Measurements from ENCODE around the gene STX1A.
"Not testable (repeated sequence)": the region's sequence is repeated elsewhere in the genome, so short reads cannot be mapped to it uniquely, and the experiment has no call there.

The STX1A gene

DNA sequence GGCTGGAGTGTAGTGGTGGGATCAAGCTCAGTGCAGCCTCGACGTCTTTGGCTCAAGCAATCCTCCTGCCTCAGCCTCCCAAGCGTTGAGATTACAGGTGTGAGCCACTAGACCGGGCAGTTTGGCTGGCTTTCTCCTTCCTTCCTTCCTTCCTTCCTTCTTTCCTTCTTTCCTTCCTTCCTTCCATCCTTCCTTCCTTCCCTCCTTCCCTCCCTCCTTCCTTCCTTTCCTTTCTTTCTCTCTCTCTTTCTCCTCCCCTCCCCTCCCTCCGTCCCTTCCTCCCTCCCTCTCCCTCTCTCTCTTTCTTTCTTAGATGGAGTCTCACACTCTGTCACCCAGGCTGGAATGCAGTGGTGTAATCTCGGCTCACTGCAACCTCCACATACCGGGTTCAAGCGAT is 59.5 kb downstream of the STX1A start:
- H3K9me2 ChIP-seq (ENCODE audit: low read depth, low read length): no peaks in the 10 kb centered on the region
- H3K9me3 ChIP-seq (ENCODE audit: low read length): peaks cover 7% of the 10 kb centered on the region
- no peak overlapping the region for H2AFZ ChIP-seq (ENCODE audit: low read length)
- H4K20me1 ChIP-seq (ENCODE audit: insufficient read depth, low read length): no peaks in the 10 kb centered on the region
- peaks cover 14% of the 10 kb centered on the region for H3K27me3 ChIP-seq (ENCODE audit: insufficient read depth, low read length)
- no peak overlapping the region for H3K9ac ChIP-seq (ENCODE audit: low read length)
- no peak overlapping the region for H3K4me2 ChIP-seq (ENCODE audit: low read length)
- no peaks in the 10 kb centered on the region for H3F3A ChIP-seq (ENCODE audit: insufficient read depth, low read length)
- no peak overlapping the region for H3K27ac ChIP-seq (ENCODE audit: low read depth, low read length, poor library complexity, severe bottlenecking)
- TF ChIP-seq EZH2 (IDR thresholded peaks at IDR 0.05; ENCODE audit: borderline replicate concordance, low read length): no peak
- TF ChIP-seq, protein P1, sequence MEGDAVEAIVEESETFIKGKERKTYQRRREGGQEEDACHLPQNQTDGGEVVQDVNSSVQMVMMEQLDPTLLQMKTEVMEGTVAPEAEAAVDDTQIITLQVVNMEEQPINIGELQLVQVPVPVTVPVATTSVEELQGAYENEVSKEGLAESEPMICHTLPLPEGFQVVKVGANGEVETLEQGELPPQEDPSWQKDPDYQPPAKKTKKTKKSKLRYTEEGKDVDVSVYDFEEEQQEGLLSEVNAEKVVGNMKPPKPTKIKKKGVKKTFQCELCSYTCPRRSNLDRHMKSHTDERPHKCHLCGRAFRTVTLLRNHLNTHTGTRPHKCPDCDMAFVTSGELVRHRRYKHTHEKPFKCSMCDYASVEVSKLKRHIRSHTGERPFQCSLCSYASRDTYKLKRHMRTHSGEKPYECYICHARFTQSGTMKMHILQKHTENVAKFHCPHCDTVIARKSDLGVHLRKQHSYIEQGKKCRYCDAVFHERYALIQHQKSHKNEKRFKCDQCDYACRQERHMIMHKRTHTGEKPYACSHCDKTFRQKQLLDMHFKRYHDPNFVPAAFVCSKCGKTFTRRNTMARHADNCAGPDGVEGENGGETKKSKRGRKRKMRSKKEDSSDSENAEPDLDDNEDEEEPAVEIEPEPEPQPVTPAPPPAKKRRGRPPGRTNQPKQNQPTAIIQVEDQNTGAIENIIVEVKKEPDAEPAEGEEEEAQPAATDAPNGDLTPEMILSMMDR (IDR thresholded peaks at IDR 0.05; ENCODE audit: low read length): no peak
- no peaks in the 10 kb centered on the region for H3K4me1 ChIP-seq (ENCODE audit: insufficient read depth, low read length, severe bottlenecking)
- no peaks in the 10 kb centered on the region; the same call in 1 of the 2 replicates for H3K36me3 ChIP-seq (ENCODE audit: insufficient read depth, low read length)
- H3K79me2 ChIP-seq (ENCODE audit: insufficient read depth, low read length): no peaks in the 10 kb centered on the region
- H3K4me3 ChIP-seq (ENCODE audit: low read depth, low read length, poor library complexity, severe bottlenecking): no peak overlapping the region

DNA sequence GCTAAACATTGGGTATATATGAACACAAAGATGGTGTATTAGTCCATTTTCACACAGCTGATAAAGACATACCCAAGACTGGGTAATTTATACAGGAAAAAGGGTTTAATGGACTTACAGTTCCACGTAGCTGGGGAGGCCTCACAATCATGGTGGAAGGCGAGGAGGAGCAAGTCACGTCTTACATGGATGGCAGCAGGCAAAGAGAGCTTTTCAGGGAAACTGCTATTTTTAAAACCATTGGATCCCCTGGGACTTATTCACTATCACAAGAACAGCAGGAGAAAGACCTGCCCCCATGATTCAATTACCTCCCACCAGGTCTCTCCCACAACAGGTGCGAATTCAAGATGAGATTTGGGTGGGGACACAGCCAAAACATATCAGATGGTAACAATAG is 64.2 kb downstream of the STX1A start:
- not testable (repeated sequence) for H3K27me3 ChIP-seq (ENCODE audit: insufficient read depth, low read length); H3F3A ChIP-seq (ENCODE audit: insufficient read depth, low read length); H4K20me1 ChIP-seq (ENCODE audit: insufficient read depth, low read length); H3K79me2 ChIP-seq (ENCODE audit: insufficient read depth, low read length); H2AFZ ChIP-seq (ENCODE audit: low read length); H3K4me1 ChIP-seq (ENCODE audit: insufficient read depth, low read length, severe bottlenecking); H3K4me3 ChIP-seq (ENCODE audit: low read depth, low read length, poor library complexity, severe bottlenecking); H3K36me3 ChIP-seq (ENCODE audit: insufficient read depth, low read length); H3K4me2 ChIP-seq (ENCODE audit: low read length); H3K9ac ChIP-seq (ENCODE audit: low read length); H3K9me2 ChIP-seq (ENCODE audit: low read depth, low read length); H3K9me3 ChIP-seq (ENCODE audit: low read length); H3K27ac ChIP-seq (ENCODE audit: low read depth, low read length, poor library complexity, severe bottlenecking)

GRCh38 chr7:73652541-73652949 is 66.9 kb downstream of the STX1A start:
- TF ChIP-seq, protein P1 (IDR thresholded peaks at IDR 0.05; ENCODE audit: low read length): no peak
- TF ChIP-seq EZH2 (IDR thresholded peaks at IDR 0.05; ENCODE audit: borderline replicate concordance, low read length): no peak
- no peak overlapping the region for H2AFZ ChIP-seq (ENCODE audit: low read length)
- no peaks in the 10 kb centered on the region for H3K9me2 ChIP-seq (ENCODE audit: low read depth, low read length)
- no peak overlapping the region for H3K27ac ChIP-seq (ENCODE audit: low read depth, low read length, poor library complexity, severe bottlenecking)
- no peaks in the 10 kb centered on the region; the same call in 1 of the 2 replicates for H3K36me3 ChIP-seq (ENCODE audit: insufficient read depth, low read length)
- peaks cover 6% of the 10 kb centered on the region for H3K27me3 ChIP-seq (ENCODE audit: insufficient read depth, low read length)
- H3K4me3 ChIP-seq (ENCODE audit: low read depth, low read length, poor library complexity, severe bottlenecking): no peak overlapping the region
- H4K20me1 ChIP-seq (ENCODE audit: insufficient read depth, low read length): no peaks in the 10 kb centered on the region
- H3K4me2 ChIP-seq (ENCODE audit: low read length): no peak overlapping the region
- H3K9me3 ChIP-seq (ENCODE audit: low read length): no peaks in the 10 kb centered on the region
- H3F3A ChIP-seq (ENCODE audit: insufficient read depth, low read length): no peaks in the 10 kb centered on the region
- H3K79me2 ChIP-seq (ENCODE audit: insufficient read depth, low read length): no peaks in the 10 kb centered on the region
- H3K9ac ChIP-seq (ENCODE audit: low read length): no peak overlapping the region
- H3K4me1 ChIP-seq (ENCODE audit: insufficient read depth, low read length, severe bottlenecking): peaks cover 5% of the 10 kb centered on the region

DNA sequence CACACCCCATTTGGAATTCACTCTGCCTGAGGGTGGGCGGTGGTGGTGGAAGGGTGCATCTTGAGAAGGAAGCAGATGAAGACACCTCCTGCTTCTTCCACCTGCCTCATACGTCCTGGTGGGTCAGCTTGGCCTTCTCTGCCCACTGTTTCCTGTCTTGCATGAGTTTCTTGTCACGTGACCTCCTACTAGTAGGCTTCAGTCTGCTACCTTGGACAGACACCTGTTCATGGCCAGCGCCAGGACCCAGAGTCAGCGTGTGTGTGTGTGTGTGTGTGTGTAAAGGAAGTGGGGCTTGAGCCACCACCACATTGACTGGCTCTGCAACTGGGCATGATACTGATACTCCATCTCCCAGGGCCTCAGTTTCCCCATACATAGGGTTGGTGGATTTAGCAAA is 68.9 kb downstream of the STX1A start:
- peaks cover 5% of the 10 kb centered on the region for H3K4me1 ChIP-seq (ENCODE audit: insufficient read depth, low read length, severe bottlenecking)
- H3K27me3 ChIP-seq (ENCODE audit: insufficient read depth, low read length): peaks cover 4% of the 10 kb centered on the region
- no peaks in the 10 kb centered on the region for H3F3A ChIP-seq (ENCODE audit: insufficient read depth, low read length)
- no peak overlapping the region for H2AFZ ChIP-seq (ENCODE audit: low read length)
- no peaks in the 10 kb centered on the region for H3K9me3 ChIP-seq (ENCODE audit: low read length)
- H3K36me3 ChIP-seq (ENCODE audit: insufficient read depth, low read length): no peaks in the 10 kb centered on the region; the same call in 1 of the 2 replicates
- H3K4me3 ChIP-seq (ENCODE audit: low read depth, low read length, poor library complexity, severe bottlenecking): no peak overlapping the region
- H3K4me2 ChIP-seq (ENCODE audit: low read length): no peak overlapping the region
- H3K9me2 ChIP-seq (ENCODE audit: low read depth, low read length): no peaks in the 10 kb centered on the region
- H3K79me2 ChIP-seq (ENCODE audit: insufficient read depth, low read length): no peaks in the 10 kb centered on the region
- no peak overlapping the region for H3K27ac ChIP-seq (ENCODE audit: low read depth, low read length, poor library complexity, severe bottlenecking)
- H3K9ac ChIP-seq (ENCODE audit: low read length): no peak overlapping the region
- TF ChIP-seq EZH2 (IDR thresholded peaks at IDR 0.05; ENCODE audit: borderline replicate concordance, low read length): no peak
- TF ChIP-seq, protein P1 (IDR thresholded peaks at IDR 0.05; ENCODE audit: low read length): no peak
- H4K20me1 ChIP-seq (ENCODE audit: insufficient read depth, low read length): no peaks in the 10 kb centered on the region

Measured in OCI-LY1 (cell line).